H1 (cell line): ENCODE measurements around the gene CFD. TPM values are rescaled to one million over a fixed set of nuclear protein-coding genes. Genes with fewer than 3 reads are reported as not detected.

ENCODE experiments used
- BRCA1 ChIP-seq: IDR thresholded peaks from 2 replicates; pipeline ENCODE4 v1.6.1; 2012; ENCODE audit warnings: low read depth, low read length, improper control_type of control experiment
- CBX8 ChIP-seq: fragments of 300-800, 300-1000 bp; sonication (generic); IDR thresholded peaks from 2 replicates; pipeline ENCODE4 v1.7.1; 2016; ENCODE audit warnings: low read depth, low read length, borderline replicate concordance
- CREB1 ChIP-seq: IDR thresholded peaks from 2 replicates; pipeline ENCODE4 v1.6.1; 2012; ENCODE audit warnings: inconsistent platforms
- KDM4A ChIP-seq: IDR thresholded peaks from one replicate; pipeline ENCODE4 v1.7.1; 2012; ENCODE audit warnings: low read depth, mild to moderate bottlenecking, moderate library complexity, low read length, inconsistent platforms; ENCODE audit not compliant: severe bottlenecking
- RFX5 ChIP-seq: IDR thresholded peaks from 2 replicates; pipeline ENCODE4 v1.6.1; 2011; ENCODE audit warnings: low read depth, low read length, improper control_type of control experiment, borderline replicate concordance
- RXRA ChIP-seq: IDR thresholded peaks from 2 replicates; pipeline ENCODE4 v1.6.1; 2011; ENCODE audit warnings: low read depth, mild to moderate bottlenecking, low read length, moderate library complexity; ENCODE audit not compliant: insufficient read depth
- TAF7 ChIP-seq: optimal IDR thresholded peaks from 2 replicates; pipeline ENCODE3; 2011; ENCODE audit warnings: low read depth, mild to moderate bottlenecking, inconsistent platforms, low read length, moderate library complexity, borderline replicate concordance
- TCF12 ChIP-seq: IDR thresholded peaks from 2 replicates; pipeline ENCODE4 v1.6.1; 2011; ENCODE audit warnings: low read depth, mild to moderate bottlenecking, low read length
- TEAD4 ChIP-seq: IDR thresholded peaks from 2 replicates; pipeline ENCODE4 v1.6.1; 2012; ENCODE audit warnings: low read depth, low read length, inconsistent platforms, mixed read lengths
- polyA plus RNA-seq, 7 experiments: library from polyadenylated mRNA; depleted of rRNA in 3 of 7; stranded (reverse) in 5 of 7; unstranded in 2 of 7; fragments of >200 nt in 5 of 7; fragments of 200-250 nt in 2 of 7; gene quantifications; 1 replicate in 5 of 7; 2 replicates in 1 of 7; 4 replicates in 1 of 7; pipeline versions ENCODE4 v1.2.1 to v1.2.3, GENCODE V29; 2011 to 2013; ENCODE audit warnings: missing spikeins in 2 of 7, mixed read lengths in 2 of 7
- total RNA-seq: library from RNA; stranded (reverse); fragmentation: NEBNext Ultra II Directional; extraction: Animal tissue kit (Norgen Biotek cat#: 25700); gene quantifications from 2 replicates; pipeline ENCODE4 v1.2.1, GENCODE V29; 2021
- TF ChIP-seq, protein P1 (sequence below): fragments of 300-600 bp; sonication (generic); IDR thresholded peaks from 2 replicates; pipeline ENCODE4 v1.7.1; 2012; ENCODE audit warnings: low read length, moderate library complexity, mild to moderate bottlenecking, inconsistent platforms; ENCODE audit not compliant: insufficient replicate concordance

The CFD gene
- total and polyA plus RNA-seq, 2 of the 8 experiments (the other 6 are each of a cell fraction or from before 2014, with no cell fraction given) = 1.7 to 2.8 TPM

DNA sequence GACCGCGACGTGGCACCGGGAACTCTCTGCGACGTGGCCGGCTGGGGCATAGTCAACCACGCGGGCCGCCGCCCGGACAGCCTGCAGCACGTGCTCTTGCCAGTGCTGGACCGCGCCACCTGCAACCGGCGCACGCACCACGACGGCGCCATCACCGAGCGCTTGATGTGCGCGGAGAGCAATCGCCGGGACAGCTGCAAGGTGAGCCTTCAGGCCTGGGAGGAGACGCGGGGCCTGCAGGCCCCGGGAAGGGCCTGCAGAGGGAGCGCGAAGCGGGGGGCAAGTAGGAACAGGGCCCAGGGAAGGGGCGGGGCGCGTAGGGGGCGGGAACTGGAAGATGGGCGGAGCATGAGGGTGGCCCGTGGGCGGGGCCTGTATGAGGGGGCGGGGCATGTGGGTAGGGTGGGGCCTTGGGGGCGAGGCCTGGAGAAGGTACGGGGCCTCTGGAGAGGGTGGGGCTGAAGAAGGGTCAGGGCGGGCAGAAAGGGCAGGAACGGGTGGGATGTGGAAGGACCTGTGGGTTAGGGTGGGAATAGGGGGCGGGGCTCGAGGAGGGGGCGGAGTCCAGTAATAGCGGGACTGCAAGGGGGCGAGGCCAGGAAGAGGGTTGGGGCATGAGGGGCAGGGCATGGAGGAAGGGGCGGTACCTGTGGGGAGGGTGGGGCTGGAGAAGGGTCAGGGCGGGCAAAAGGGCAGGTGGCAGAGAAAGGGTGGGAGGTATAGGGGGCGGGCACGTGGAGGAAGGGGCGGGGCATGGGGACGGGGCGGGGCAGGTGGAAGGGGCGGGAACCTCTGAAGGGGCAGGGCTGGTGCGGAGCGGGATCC, 2.5 kb downstream of the CFD start (continued):
- TF ChIP-seq CBX8 (no peak), RFX5 (no peak), TAF7 (no peak), KDM4A (peak; percentile 36), TCF12 (peak; percentile 77; the same call in 1 of the 2 replicates), BRCA1 (no peak), RXRA (no peak), CREB1 (peak; percentile 78), TEAD4 (no peak)
- TF ChIP-seq, protein P1, sequence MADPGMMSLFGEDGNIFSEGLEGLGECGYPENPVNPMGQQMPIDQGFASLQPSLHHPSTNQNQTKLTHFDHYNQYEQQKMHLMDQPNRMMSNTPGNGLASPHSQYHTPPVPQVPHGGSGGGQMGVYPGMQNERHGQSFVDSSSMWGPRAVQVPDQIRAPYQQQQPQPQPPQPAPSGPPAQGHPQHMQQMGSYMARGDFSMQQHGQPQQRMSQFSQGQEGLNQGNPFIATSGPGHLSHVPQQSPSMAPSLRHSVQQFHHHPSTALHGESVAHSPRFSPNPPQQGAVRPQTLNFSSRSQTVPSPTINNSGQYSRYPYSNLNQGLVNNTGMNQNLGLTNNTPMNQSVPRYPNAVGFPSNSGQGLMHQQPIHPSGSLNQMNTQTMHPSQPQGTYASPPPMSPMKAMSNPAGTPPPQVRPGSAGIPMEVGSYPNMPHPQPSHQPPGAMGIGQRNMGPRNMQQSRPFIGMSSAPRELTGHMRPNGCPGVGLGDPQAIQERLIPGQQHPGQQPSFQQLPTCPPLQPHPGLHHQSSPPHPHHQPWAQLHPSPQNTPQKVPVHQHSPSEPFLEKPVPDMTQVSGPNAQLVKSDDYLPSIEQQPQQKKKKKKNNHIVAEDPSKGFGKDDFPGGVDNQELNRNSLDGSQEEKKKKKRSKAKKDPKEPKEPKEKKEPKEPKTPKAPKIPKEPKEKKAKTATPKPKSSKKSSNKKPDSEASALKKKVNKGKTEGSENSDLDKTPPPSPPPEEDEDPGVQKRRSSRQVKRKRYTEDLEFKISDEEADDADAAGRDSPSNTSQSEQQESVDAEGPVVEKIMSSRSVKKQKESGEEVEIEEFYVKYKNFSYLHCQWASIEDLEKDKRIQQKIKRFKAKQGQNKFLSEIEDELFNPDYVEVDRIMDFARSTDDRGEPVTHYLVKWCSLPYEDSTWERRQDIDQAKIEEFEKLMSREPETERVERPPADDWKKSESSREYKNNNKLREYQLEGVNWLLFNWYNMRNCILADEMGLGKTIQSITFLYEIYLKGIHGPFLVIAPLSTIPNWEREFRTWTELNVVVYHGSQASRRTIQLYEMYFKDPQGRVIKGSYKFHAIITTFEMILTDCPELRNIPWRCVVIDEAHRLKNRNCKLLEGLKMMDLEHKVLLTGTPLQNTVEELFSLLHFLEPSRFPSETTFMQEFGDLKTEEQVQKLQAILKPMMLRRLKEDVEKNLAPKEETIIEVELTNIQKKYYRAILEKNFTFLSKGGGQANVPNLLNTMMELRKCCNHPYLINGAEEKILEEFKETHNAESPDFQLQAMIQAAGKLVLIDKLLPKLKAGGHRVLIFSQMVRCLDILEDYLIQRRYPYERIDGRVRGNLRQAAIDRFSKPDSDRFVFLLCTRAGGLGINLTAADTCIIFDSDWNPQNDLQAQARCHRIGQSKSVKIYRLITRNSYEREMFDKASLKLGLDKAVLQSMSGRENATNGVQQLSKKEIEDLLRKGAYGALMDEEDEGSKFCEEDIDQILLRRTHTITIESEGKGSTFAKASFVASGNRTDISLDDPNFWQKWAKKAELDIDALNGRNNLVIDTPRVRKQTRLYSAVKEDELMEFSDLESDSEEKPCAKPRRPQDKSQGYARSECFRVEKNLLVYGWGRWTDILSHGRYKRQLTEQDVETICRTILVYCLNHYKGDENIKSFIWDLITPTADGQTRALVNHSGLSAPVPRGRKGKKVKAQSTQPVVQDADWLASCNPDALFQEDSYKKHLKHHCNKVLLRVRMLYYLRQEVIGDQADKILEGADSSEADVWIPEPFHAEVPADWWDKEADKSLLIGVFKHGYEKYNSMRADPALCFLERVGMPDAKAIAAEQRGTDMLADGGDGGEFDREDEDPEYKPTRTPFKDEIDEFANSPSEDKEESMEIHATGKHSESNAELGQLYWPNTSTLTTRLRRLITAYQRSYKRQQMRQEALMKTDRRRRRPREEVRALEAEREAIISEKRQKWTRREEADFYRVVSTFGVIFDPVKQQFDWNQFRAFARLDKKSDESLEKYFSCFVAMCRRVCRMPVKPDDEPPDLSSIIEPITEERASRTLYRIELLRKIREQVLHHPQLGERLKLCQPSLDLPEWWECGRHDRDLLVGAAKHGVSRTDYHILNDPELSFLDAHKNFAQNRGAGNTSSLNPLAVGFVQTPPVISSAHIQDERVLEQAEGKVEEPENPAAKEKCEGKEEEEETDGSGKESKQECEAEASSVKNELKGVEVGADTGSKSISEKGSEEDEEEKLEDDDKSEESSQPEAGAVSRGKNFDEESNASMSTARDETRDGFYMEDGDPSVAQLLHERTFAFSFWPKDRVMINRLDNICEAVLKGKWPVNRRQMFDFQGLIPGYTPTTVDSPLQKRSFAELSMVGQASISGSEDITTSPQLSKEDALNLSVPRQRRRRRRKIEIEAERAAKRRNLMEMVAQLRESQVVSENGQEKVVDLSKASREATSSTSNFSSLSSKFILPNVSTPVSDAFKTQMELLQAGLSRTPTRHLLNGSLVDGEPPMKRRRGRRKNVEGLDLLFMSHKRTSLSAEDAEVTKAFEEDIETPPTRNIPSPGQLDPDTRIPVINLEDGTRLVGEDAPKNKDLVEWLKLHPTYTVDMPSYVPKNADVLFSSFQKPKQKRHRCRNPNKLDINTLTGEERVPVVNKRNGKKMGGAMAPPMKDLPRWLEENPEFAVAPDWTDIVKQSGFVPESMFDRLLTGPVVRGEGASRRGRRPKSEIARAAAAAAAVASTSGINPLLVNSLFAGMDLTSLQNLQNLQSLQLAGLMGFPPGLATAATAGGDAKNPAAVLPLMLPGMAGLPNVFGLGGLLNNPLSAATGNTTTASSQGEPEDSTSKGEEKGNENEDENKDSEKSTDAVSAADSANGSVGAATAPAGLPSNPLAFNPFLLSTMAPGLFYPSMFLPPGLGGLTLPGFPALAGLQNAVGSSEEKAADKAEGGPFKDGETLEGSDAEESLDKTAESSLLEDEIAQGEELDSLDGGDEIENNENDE = no peak
